NCI-H69 (cell line): ENCODE data around the gene TMUB2.
A peak's percentile ranks its signal among the peaks of the same experiment; 100 is the strongest.

ENCODE experiments used
- DNase-seq: peaks from one replicate; lab custom pipeline; 2025; lab: John Stamatoyannopoulos, UW

Gene TMUB2

DNA sequence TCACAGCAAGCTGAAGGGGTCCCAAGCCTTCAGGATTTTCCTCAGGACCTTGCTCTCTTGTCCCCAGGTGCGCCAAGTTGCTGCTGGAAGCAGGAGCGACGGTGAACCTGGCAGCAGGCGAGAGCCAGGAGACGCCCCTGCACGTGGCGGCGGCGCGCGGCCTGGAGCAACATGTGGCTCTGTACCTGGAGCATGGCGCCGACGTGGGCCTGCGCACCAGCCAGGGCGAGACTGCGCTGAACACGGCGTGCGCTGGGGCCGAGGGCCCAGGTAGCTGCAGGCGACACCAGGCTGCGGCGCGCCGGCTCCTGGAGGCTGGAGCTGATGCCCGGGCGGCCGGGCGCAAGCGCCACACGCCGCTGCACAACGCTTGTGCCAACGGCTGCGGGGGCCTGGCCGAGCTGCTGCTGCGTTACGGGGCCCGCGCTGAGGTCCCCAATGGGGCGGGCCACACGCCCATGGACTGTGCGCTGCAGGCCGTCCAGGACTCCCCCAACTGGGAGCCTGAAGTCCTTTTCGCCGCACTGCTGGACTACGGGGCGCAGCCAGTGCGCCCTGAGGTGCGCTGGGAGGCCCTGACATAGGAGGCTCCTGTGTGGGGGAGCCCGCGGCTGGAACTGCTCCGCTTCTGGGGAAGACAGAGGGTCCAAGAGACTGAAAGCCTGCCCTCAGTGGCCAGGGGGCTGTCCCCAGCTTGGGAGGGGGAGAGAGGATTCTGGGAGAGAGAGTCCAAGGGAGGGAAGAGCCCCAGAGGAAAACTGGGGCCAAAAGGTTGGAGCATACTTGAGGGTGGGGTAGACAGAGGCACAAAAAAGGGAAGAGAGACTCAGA, 9.9 kb upstream of the TMUB2 start:
- no peak for DNase-seq

DNA sequence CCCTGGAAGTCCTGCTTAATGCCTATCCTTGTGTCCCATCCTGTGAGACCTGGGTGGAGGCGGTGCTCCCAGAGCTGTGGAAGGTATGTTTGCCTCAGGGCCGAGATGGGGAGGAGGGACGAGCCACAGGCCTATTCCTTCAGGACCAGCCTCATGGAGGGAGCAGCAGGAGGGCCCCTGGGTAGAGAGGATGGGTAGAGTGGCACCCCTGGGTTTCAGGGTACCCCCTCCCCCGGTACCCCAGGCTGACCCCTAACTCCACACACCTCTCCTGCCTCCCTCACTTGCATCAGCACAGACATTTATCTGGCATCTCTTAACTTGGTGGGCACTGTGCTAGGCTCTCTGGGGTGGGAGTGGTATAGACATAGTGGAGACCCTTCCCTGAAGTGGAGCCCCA, 9.1 kb upstream of the TMUB2 start:
- no peak for DNase-seq

DNA sequence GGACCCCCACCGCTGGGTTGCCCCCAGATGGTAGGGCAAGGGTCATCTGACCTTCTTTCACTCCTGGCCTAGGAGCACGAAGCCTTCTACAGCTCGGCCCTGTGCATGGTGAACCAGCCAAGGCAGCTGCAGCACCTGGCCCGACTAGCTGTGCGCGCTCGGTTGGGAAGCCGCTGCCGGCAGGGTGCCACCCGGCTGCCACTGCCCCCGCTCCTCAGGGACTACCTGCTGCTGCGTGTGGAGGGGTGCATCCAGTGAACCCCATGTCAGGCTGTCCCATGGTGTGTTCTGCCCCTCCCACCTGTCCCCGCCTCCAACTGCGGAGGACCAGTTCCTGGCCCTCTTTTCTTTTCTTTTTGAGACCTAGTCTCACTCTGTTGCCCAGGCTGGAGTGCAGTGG, 8.6 kb upstream of the TMUB2 start:
- no peak for DNase-seq

DNA sequence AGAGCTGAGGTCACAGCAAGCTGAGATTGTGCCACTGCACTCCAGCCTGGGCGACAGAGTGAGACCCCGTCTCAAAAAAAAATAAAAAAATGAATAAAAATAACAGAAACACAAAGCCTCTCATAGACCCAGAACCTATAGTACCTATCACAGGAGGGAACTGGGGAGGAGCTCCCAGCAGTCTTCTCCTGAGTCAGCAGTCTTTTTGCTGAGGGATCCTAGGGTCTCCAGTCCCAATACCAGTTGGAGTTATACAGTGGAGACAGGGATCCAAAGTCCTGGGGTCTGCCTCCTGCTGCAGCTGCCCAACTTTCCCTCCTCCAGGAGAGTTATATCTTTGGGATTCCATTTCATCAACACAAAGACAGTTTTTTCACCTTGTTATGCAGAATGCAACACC, 3.7 kb upstream of the TMUB2 start:
- DNase-seq, result no peak

DNA sequence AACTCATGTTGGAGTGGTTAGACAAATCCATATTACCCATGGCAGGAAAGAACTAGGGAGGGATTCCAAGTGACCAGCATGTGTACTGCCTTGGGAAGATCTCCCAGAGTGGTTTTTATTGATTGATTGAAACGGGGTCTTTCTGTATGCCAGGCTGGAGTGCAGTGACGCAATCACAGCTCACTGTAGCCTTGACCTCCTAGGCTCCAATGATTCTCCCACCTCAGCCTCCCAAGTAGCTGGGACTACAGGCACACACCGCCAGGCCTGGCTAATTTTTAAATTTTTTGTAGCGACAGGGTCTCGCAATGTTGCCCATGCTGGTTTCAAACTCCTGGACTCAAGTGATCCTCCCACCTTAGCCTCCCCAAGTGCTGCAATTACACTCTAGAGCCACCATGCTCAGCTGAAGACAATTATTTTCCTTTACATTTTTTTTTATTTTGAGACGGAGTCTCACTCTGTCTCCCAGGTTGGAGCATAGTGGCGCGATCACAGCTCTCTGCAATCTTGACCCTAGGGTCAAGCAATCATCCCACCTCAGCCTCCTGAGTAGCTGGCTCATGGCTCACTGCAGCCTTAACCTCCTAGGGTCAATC, 2.5 kb upstream of the TMUB2 start:
- no peak for DNase-seq

DNA sequence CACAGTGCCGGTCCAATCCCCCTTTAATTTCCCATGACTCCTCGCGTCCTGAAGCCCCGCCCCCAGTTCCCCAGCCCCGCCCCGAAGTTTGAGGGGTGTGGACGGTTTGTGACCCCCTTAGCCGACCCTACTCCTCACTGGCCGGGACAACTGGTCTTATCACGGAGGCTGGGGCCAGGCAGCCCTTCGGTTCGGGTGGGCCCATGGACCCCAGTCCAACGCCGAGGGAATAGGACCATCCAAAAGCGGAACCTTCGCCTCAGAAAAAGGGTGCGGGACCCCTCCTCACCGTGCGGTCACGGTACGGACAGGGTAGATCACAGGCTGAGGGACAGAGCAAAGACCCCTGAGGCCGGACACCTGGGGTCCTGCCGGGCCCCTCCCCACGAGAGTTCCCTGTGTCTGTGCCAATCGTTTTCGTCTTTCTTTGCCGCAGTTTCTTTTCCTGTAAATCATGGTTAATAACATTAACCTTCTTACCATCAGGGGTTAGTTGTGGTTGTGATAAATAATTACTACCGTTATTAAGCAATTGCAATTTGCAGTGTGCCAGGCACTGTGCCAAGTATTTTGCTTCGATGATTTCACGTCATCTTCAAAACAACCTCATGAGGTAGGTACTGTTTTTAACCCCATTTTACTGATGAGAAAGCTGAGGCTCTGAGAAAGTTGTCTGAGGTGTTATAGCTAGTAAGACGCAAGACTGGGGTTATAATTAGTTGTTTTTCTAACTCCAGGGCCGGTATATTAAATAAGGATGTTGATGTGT, 543 bp downstream of the TMUB2 start:
- peak; percentile 83 for DNase-seq

DNA sequence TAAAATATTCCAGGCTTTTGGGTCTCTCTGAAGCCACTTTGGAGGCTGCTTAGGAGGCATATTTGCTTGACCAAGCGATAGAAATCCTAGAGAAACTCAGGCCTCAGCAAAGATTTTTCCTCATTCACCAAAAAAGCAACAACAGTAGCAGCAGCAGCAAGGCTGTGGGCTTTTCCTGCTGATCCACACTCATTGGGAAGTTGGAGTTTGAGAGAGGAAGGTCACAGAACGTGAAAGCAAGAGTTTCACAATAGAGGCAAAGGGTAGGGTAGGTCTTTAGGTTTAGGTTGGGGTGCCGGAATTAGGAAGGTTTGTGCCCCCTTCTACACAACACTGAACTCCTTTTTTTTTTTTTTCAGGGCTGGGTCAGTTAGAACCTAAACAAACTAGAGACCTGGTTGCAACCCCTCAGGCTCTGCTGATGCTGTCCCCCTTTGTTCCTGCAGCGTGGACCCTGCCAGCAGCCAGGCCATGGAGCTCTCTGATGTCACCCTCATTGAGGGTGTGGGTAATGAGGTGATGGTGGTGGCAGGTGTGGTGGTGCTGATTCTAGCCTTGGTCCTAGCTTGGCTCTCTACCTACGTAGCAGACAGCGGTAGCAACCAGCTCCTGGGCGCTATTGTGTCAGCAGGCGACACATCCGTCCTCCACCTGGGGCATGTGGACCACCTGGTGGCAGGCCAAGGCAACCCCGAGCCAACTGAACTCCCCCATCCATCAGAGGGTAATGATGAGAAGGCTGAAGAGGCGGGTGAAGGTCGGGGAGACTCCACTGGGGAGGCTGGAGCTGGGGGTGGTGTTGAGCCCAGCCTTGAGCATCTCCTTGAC, 2.0 kb downstream of the TMUB2 start:
- DNase-seq, result no peak

DNA sequence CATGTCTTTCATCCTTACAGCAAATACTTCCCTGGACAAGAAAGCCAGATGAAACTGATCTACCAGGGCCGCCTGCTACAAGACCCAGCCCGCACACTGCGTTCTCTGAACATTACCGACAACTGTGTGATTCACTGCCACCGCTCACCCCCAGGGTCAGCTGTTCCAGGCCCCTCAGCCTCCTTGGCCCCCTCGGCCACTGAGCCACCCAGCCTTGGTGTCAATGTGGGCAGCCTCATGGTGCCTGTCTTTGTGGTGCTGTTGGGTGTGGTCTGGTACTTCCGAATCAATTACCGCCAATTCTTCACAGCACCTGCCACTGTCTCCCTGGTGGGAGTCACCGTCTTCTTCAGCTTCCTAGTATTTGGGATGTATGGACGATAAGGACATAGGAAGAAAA, 3.7 kb downstream of the TMUB2 start:
- no peak for DNase-seq

DNA sequence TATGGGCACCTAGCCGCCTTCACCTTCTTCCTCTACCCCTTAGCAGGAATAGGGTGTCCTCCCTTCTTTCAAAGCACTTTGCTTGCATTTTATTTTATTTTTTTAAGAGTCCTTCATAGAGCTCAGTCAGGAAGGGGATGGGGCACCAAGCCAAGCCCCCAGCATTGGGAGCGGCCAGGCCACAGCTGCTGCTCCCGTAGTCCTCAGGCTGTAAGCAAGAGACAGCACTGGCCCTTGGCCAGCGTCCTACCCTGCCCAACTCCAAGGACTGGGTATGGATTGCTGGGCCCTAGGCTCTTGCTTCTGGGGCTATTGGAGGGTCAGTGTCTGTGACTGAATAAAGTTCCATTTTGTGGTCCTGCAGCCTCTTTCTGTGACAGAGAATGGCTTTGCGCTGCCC, 4.6 kb downstream of the TMUB2 start:
- DNase-seq, result no peak

DNA sequence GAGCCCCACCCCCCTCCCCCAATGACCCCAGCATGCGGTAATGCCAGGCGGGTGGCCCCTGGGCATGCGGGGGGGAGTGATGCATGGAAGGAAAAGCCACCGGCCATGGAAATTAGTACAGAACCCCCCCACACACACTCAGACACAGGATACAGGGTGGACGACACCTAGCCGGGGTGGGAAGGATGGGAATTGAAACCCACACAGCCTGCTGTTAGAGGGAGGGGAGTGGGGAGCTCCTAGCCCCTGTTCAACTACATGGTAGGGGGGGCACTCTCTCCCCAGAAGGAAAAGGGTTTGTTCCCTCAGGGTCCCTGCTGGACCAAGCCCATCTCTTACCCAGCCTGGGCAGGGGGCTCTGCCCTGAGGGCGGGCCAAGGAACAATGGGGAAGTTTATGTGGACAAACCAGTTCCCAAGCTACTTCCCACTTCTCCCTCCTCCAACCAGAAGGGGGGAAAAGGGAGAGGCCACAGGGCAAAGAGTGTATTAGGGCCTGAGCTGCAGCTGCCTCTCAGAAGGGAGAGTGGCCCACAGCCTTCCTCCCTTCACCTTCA, 5.2 kb downstream of the TMUB2 start:
- no peak for DNase-seq

DNA sequence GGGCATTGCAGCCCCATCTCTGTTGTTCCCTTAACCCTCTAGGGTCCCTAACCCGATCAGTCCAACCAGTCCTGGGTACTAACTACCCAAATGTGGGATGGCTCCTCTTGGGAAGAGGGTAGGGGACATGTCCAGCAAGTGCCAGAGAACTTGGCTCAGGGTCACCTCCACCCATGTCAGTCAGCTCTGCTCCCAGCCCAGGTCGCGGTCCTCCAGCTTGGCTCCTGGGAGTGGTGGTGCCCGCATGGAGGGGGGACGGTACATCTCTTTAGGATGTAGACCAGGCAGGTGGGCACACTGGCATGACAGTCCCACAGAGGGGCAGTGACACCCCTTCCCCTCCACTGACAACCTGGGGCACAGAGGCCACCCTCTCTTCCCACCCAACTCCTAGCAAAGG, 6.0 kb downstream of the TMUB2 start:
- no peak for DNase-seq

DNA sequence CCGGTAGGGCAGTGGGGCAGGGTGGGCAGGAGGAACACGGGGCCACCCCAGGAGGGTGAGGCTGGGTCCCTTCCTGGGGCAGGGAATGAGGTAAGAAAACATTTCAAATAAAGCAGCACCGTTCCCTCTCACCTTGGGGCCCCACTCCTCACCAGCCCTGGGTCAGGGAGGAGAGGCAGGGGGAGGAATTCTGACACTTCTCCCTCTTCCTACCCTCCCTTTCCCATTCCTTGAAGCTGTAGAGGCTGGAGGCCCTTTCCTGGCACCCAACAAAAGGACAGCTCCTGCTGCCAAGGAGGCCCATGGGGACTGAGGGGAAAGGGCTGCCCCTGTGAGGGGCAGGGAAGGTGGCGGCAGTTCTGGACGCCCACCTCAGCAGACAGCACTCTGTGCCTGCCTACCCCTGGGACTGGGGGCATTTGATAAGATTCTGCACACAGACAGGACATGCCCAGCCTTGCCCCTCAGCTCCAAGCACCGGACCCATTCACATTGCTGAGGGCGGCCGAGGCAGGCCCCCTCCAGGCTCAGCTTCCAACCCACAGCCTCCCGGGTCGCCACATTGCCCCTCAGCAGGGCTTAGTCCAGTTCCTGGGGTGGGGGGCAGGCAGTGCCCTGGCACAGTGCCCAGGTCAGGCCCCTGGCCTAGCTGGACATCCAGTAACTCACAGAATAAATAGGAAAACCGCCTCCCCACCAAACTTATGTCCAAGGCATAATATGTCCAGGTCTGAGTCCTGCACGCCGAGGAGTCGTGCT, 6.7 kb downstream of the TMUB2 start:
- DNase-seq, result no peak

DNA sequence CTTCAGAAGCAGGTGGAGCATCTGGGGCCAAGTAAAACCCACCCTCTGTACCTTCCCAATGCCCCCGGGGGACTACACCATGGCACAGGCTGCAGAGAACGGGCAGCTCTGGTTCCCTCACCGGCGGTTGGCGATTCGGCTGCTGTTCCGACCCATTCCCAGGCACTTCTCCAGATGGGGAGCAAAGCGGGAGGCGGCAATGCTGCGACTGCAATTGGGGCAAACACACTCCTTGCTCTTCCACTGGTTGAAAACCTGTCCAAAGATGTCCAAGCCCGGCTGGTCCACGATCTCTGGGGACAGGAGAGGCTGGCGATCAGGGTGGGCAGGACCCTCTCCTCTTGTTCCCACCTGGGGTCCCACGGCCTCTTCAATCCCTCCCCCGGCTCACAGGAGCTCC, 10.3 kb downstream of the TMUB2 start:
- DNase-seq, result no peak

DNA sequence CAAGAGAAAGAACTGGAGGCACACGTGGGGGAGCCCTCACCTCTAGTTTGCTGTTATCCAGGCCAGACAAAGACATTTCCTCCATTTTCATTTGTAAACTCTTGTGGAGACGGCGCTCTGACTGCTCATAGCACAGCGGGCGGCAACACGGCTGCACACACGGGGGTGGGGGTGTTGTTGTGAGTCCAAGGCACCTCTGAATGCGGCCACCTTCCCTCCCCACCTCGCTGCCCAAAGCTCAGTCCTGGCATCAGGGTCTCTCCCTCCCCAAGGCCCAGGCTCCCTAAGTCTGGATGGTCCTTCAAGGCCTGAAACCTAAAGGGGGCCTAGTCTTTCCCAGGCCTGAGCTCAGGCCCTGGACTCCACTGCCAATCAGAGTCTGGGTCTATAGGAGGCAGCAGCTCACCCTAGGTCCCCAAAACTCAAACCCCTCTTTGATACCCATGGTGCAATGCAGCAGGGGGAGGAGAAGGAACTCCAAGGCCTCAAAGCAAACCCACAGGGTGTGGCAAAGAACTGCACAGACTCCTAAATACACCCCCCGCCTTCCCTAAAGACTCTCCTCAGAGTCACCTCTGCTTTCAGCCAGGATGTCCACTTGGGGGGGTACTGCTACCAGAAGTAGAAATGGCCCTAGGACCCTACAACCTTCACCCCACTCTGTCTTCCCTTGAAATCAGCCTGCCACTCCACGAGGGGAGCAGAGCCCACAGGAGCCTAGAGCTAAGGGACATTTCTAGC, 11.4 kb downstream of the TMUB2 start:
- DNase-seq, result no peak

DNA sequence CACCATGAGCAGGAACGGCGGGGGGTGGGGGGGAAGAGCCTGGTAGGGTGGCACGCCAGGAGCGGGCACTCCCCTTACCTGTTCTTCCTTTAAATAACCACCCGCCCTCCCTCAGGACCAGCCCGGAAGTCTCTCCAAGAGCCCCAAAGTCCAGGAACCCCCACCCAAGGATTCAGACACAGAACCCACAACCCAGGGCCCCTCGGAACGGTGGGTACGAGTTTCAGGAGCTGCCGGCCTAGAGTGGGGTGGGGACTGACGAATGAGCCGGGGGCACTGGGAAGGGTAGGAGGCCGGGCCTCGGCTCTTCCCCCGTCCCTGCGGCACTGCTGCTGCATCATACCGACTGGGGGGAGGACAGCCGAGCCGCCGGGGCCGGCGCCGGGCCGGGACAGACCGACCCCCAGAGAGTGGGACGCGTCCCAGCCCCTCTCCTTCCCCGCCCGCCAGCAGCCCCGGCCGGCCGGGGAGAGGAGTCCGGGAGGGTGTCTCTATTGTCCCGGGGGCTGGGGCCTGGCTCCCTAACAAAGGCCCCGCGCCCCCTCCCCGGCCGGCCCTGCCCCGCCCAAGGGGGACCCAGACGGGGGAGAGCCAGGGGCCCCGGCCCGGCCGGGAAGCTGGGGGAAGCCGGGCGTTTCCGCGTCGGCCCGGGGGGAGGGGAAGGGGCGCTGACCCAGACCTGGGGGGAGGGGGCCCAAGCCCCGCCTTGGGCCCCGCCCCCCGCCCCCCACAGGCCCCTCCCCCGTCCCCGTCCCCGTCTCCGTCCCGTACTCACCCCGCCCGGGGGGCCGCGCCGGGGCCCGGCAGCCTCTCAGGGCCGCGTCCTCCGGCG, 12.2 kb downstream of the TMUB2 start:
- peak; percentile 84 for DNase-seq

DNA sequence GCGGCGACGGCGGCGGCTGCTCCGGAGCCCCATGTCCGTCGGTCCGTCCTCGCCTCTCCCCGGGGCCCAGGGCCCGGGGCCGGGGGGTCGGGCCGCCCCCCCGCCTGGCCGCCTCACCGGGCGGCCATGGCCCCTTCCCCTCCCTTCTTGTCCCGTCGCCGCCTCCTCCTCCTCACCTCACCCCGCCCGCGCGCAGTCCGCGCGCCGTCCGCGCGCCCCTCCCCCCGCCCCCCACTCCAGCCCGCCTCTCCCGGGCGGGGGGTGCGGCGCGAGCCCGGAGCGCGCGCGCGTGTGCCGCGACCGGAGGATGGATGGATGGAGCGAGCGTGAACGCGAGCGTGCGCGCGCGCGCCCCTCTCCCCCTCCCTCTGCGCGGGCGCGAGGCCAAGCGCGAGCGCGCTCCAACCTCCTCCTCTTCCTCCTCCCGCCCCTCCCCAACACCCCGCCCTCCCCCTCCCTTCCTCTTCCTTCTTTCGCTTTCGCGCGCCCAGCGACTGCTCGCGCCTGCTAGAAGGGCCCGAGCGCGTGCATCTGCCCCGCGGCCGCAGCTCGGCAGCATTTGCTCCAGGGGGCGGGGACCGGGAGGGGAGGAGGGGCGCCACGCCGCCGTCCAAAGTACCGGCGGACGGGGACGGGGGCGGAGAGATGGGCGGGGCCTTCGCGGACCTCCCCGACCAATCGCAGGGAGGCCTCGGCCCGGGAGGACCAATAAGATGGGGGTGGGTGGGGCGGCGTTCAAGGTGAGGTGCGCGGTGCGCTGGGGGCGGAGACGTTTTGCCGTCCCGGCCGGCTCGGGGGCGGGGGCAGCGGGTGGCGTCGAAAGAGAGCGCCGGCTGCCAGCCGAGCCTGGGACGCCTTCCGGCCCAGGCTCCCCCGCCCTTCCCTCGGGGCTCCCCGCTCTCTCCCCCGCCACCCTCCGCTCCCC, 13.0 kb downstream of the TMUB2 start, which contains the start of gene ATXN7L3:
Gene ATXN7L3 (minus strand): TSS at position 332 of the 925 bp plus-strand sequence. CDS start 1,814 bp downstream, outside the sequence.
- peak; percentile 99 for DNase-seq

DNA sequence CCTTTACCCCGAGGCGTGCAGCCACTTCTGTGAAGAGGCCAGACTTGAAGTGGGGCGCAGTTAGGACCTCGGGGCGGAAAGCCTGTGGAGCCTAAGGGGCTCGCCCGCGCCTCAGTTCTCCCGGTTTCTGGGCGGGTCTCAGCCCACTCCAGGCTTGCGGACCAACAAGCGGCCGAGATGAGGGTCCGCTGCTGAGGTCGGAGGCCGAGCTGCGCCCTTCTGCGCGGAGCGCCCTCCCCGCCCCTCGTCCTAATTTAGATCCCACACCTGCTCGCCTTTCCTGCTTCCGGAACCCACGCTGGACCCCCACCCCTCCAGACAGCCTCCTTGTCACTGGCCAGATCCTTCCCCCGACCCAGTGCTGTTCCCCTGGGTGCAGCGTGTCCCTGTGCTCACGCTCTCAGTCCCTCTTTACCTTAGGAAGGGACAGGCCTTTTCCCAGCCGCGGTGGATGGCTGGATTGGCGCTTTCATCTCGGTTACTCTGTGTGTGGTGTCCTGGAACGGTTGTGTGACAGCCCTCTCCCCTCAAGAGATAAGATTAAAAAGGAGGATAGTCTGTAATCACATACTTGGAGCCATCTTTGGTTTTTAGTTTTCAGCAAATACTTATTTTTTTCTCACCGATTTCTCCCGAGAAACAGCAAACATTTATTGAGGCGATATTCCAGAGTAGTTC, 13.8 kb downstream of the TMUB2 start:
- peak; percentile 73 for DNase-seq

DNA sequence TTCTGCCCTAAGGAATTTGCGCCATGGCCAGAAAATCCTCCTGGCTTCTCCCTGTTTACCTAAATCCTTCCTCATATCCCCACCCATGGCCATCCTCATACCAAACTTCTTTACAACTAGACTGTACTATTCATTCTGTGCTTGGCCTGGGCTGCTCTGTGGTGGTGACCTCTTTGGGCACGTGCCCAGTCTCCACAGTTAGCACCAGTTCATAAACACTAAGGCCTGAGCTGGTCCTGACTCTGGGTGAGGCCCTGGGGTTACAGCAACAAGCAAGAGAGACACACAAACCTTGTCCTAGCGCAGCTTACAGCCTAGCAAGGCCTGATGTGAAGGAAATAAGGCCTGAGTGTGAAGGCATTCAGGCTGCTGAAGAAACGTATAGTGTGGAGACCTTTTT, 16.0 kb downstream of the TMUB2 start:
- no peak for DNase-seq
